Common myeloid progenitor, CD34-positive (primary cell): Measurements from ENCODE around the gene TRMU.

ENCODE experiments used
- CTCF ChIA-PET: fragments of 350-600 bp; sonication (Branson Sonifier 250); formaldehyde crosslinking; loops from one replicate; lab custom pipeline; 2021; ENCODE audit warnings: antibody characterized with exemption; lab: Charles Lee
- POLR2A ChIA-PET: fragments of 350-600 bp; sonication (Branson Sonifier 250); formaldehyde crosslinking; loops from one replicate; lab custom pipeline; 2021; ENCODE audit warnings: antibody characterized with exemption; lab: Charles Lee
- DNase-seq, 3 donors: peaks; one replicate each; pipeline versions ENCODE4 v3.0.0 to v3.0.0-alpha.2; 2013
- H3K27ac ChIP-seq, 2 experiments: 1 replicate in 1 of 2; 2 replicates in 1 of 2; pipeline ENCODE4 v1.7.0; 2013; ENCODE audit warnings: inconsistent platforms in 2 of 2, low read length in 2 of 2, mild to moderate bottlenecking in 2 of 2, low read depth in 1 of 2, moderate library complexity in 1 of 2; ENCODE audit not compliant: severe bottlenecking in 2 of 2, insufficient read depth in 1 of 2, poor library complexity in 1 of 2
- H3K27me3 ChIP-seq, 5 experiments: replicated peaks in 2 of 5; 1 replicate in 3 of 5; 2 replicates in 2 of 5; pipeline versions ENCODE4 v1.6.1 to v1.7.0; 2013; ENCODE audit warnings: low read length in 4 of 5, mild to moderate bottlenecking in 2 of 5, moderate library complexity in 2 of 5, inconsistent platforms in 1 of 5; ENCODE audit not compliant: insufficient read depth in 5 of 5, control insufficient read depth in 4 of 5
- H3K36me3 ChIP-seq, 4 experiments: 1 replicate in 2 of 4; 2 replicates in 2 of 4; pipeline versions ENCODE4 v1.6.1 to v1.7.0; 2013; ENCODE audit warnings: low read length in 3 of 4, control low read depth in 1 of 4, mild to moderate bottlenecking in 1 of 4; ENCODE audit not compliant: control insufficient read depth in 4 of 4, insufficient read depth in 4 of 4
- H3K4me1 ChIP-seq, 4 experiments: 1 replicate in 3 of 4; 2 replicates in 1 of 4; pipeline versions ENCODE4 v1.6.1 to v1.7.1; 2013; ENCODE audit warnings: low read length in 3 of 4, mild to moderate bottlenecking in 3 of 4, control low read depth in 1 of 4, inconsistent platforms in 1 of 4, moderate library complexity in 1 of 4; ENCODE audit not compliant: control insufficient read depth in 4 of 4, insufficient read depth in 4 of 4; ENCODE audit errors: control extremely low read depth in 1 of 4
- H3K4me3 ChIP-seq, 7 experiments: 1 replicate in 4 of 7; 2 replicates in 3 of 7; pipeline versions ENCODE4 v1.5.1 to v1.7.0; 2013; ENCODE audit warnings: mild to moderate bottlenecking in 7 of 7, low read length in 6 of 7, moderate library complexity in 6 of 7, inconsistent platforms in 2 of 7, low read depth in 2 of 7, control low read depth in 1 of 7; ENCODE audit not compliant: insufficient read depth in 4 of 7, control insufficient read depth in 1 of 7; ENCODE audit errors: extremely low read depth in 1 of 7
- H3K9me3 ChIP-seq, 5 experiments: 1 replicate in 4 of 5; 2 replicates in 1 of 5; pipeline versions ENCODE4 v1.6.1 to v1.7.1; 2013; ENCODE audit warnings: low read length in 4 of 5, mild to moderate bottlenecking in 2 of 5, inconsistent platforms in 1 of 5, low read depth in 1 of 5, moderate library complexity in 1 of 5; ENCODE audit not compliant: control insufficient read depth in 4 of 5, insufficient read depth in 2 of 5; ENCODE audit errors: control extremely low read depth in 1 of 5
- WGBS: methylation state at CpG from one replicate; pipeline ENCODE4 v1.1.5; 2013; ENCODE audit not compliant: insufficient coverage; 5-methylcytosine and 5-hydroxymethylcytosine counted together

TRMU gene

GRCh38 chr22:46355369-46355995 lies 20.0 kb downstream of the TRMU start:
- Histone ChIP-seq H3K4me3 (no peak overlapping the region), H3K27me3 (peaks cover 0 to 5% (median 0%) of the 10 kb centered on the region in 5 experiments), H3K9me3 (peaks cover 0 to 5% (median 0%) of the 10 kb centered on the region in 5 experiments), H3K4me1 (peaks cover 0 to 12% (median 4%) of the 10 kb centered on the region in 4 experiments), H3K27ac (no peak overlapping the region), H3K36me3 (peaks cover 8 to 78% (median 48%) of the 10 kb centered on the region in 4 experiments)
- peak; percentile 57 to 74 (median 67) for DNase-seq
- ChIA-PET CTCF (interaction anchor here (1.2 to 3.3 kb wide), 3 partner anchors 38 to 207 kb away, joined by 3 to 31 read pairs (median 5); no protein-coding TSS in a partner anchor), POLR2A (interaction anchor here (1.7 kb wide), 1 partner anchor 187 kb away, joined by 7 read pairs; no protein-coding TSS in a partner anchor)
- WGBS = 58% methylated on average over 19 of the region's 22 CpGs

GRCh38 chr22:46355996-46356471 lies 20.5 kb downstream of the TRMU start:
- H3K4me3 ChIP-seq = no peak overlapping the region
- peaks cover 0 to 10% (median 0%) of the 10 kb centered on the region in 5 experiments for H3K27me3 ChIP-seq
- H3K4me1 ChIP-seq = peaks cover 0 to 12% (median 4%) of the 10 kb centered on the region in 4 experiments
- CTCF ChIA-PET = interaction anchor here (1.2 to 3.3 kb wide), 4 partner anchors 12 to 207 kb away, joined by 3 to 31 read pairs (median 6); no protein-coding TSS in a partner anchor
- peaks cover 8 to 73% (median 44%) of the 10 kb centered on the region in 4 experiments for H3K36me3 ChIP-seq
- no peak for DNase-seq
- POLR2A ChIA-PET = interaction anchor here (1.7 kb wide), 1 partner anchor 186 kb away, joined by 7 read pairs; no protein-coding TSS in a partner anchor
- H3K9me3 ChIP-seq = peaks cover 0 to 5% (median 0%) of the 10 kb centered on the region in 5 experiments
- WGBS = 100% methylated on average over 7 of the region's 12 CpGs
- H3K27ac ChIP-seq = no peak overlapping the region

- Histone ChIP-seq H3K9me3 (peaks cover 0 to 5% (median 0%) of the 10 kb centered on the region in 5 experiments), H3K27me3 (peaks cover 0 to 17% (median 0%) of the 10 kb centered on the region in 5 experiments), H3K36me3 (peaks cover 5 to 65% (median 37%) of the 10 kb centered on the region in 4 experiments), H3K27ac (no peak overlapping the region), H3K4me1 (peaks cover 0 to 12% (median 4%) of the 10 kb centered on the region in 4 experiments), H3K4me3 (no peak overlapping the region)
- ChIA-PET CTCF (interaction anchor here (0.7 to 3.3 kb wide), 5 partner anchors 11 to 267 kb away, joined by 3 to 31 read pairs (median 5); no protein-coding TSS in a partner anchor), POLR2A (no interaction called here)
- WGBS = 96% methylated on average over 21 of the region's 23 CpGs
- DNase-seq = no peak
These were observed 21.3 kb downstream of the TRMU start for GRCh38 chr22:46356496-46357480.

GRCh38 chr22:46357711-46358520 lies 22.4 kb downstream of the TRMU start:
- POLR2A ChIA-PET = no interaction called here

GRCh38 chr22:46358766-46359165 lies 23.3 kb downstream of the TRMU start:
- H3K9me3 ChIP-seq = peaks cover 0 to 5% (median 0%) of the 10 kb centered on the region in 5 experiments
- no peak overlapping the region for H3K27ac ChIP-seq
- peaks cover 0 to 45% (median 26%) of the 10 kb centered on the region in 4 experiments for H3K36me3 ChIP-seq
- POLR2A ChIA-PET = no interaction called here
- H3K4me3 ChIP-seq = no peak overlapping the region
- H3K4me1 ChIP-seq = peaks cover 0 to 12% (median 6%) of the 10 kb centered on the region in 4 experiments
- 98% methylated on average over 5 of the region's 6 CpGs for WGBS
- H3K27me3 ChIP-seq = peaks cover 0 to 31% (median 10%) of the 10 kb centered on the region in 5 experiments
- DNase-seq = no peak
- CTCF ChIA-PET = interaction anchor here (1.0 to 2.4 kb wide), 5 partner anchors 9 to 185 kb away, joined by 3 to 11 read pairs (median 4); no protein-coding TSS in a partner anchor

More at GRCh38 chr22:46357711-46358520, 22.4 kb downstream of the TRMU start:
- peak in 2 of 3 donors; percentile 38 to 47 for DNase-seq
- Histone ChIP-seq H3K36me3 (peaks cover 0 to 54% (median 31%) of the 10 kb centered on the region in 4 experiments), H3K4me3 (no peak overlapping the region), H3K27ac (no peak overlapping the region), H3K27me3 (peaks cover 0 to 28% (median 7%) of the 10 kb centered on the region in 5 experiments), H3K4me1 (peaks cover 0 to 12% (median 6%) of the 10 kb centered on the region in 4 experiments), H3K9me3 (peaks cover 0 to 5% (median 0%) of the 10 kb centered on the region in 5 experiments)
- CTCF ChIA-PET = interaction anchor here (1.0 to 2.4 kb wide), 4 partner anchors 10 to 185 kb away, joined by 3 to 11 read pairs (median 6); no protein-coding TSS in a partner anchor
- WGBS = 47% methylated on average over 10 of the region's 19 CpGs

GRCh38 chr22:46359362-46359761 lies 23.8 kb downstream of the TRMU start:
- CTCF ChIA-PET = interaction anchor here (1.2 to 2.4 kb wide), 4 partner anchors 8 to 184 kb away, joined by 3 to 11 read pairs (median 6); no protein-coding TSS in a partner anchor
- Histone ChIP-seq H3K27me3 (peaks cover 0 to 31% (median 10%) of the 10 kb centered on the region in 5 experiments), H3K27ac (no peak overlapping the region), H3K4me3 (no peak overlapping the region), H3K9me3 (peaks cover 0 to 5% (median 0%) of the 10 kb centered on the region in 5 experiments), H3K36me3 (peaks cover 0 to 39% (median 22%) of the 10 kb centered on the region in 4 experiments), H3K4me1 (peaks cover 0 to 12% (median 6%) of the 10 kb centered on the region in 4 experiments)
- no peak for DNase-seq
- 90% methylated on average over 14 of the region's 14 CpGs for whole genome bisulfite sequencing
- POLR2A ChIA-PET = no interaction called here
